Measurements from ENCODE around the gene CRISP3.

The CRISP3 gene

DNA sequence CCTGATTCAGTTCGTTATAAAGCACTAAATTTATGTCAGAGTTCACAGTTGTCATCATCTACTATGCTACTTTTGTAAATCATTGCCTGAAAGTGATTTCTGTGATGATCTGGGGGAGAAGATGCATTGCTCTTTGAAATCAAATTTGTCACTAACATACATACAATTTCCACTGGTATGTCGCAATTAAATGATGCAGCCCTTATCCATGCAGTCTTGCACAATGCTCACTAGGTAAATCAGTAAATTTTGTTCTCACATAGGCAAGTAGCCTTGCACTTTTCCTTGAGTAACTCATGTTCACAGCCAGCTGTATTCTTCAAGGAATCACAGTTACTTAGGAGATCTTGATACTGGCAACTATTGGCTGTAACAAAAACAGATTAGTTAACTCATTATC, 51.7 kb downstream of the CRISP3 start:
- no peak for DNase-seq (ENCODE audit: low read depth in 4 of 4, low spot score in 1 of 4)

Measured in stimulated activated CD4-positive, alpha-beta T cell treated with anti-CD3 and anti-CD28 coated beads, Interleukin-1b, Interleukin-23, amount 100 ng/mL, for 24 hours (primary cell).